K562 (cell line): ENCODE results near the gene NKIRAS1. TPM values are rescaled to one million over a fixed set of nuclear protein-coding genes. Genes with fewer than 3 reads are reported as not detected.

Experiments
- CBX1 ChIP-seq: sonication (generic); IDR thresholded peaks from 2 replicates; pipeline ENCODE4 v1.6.1; 2016; ENCODE audit warnings: antibody characterized with exemption, low read depth, mild to moderate bottlenecking
- CCAR2 ChIP-seq: fragments of 200-400 bp; formaldehyde crosslinking; IDR thresholded peaks from 2 replicates; pipeline ENCODE4 v1.6.1; 2017; ENCODE audit warnings: mild to moderate bottlenecking, low read depth, low read length
- DIDO1 ChIP-seq: fragments of 450-650 bp; IDR thresholded peaks from 2 replicates; pipeline ENCODE4 v1.6.1; 2016; ENCODE audit warnings: low read depth, missing biosample characterization, missing genetic modification characterization
- HNRNPK ChIP-seq: fragments of 200-400 bp; formaldehyde crosslinking; IDR thresholded peaks from one replicate; pipeline ENCODE4 v1.6.1; 2018; ENCODE audit warnings: mild to moderate bottlenecking, low read depth, low read length; ENCODE audit not compliant: poor library complexity, severe bottlenecking
- NONO ChIP-seq, 2 experiments: fragments of 200-400 bp in 1 of 2; fragments of 450-650 bp in 1 of 2; formaldehyde crosslinking in 1 of 2; IDR thresholded peaks; 2 replicates each; pipeline ENCODE4 v1.6.1; 2017; ENCODE audit warnings: low read depth in 2 of 2, mild to moderate bottlenecking in 2 of 2, moderate library complexity in 2 of 2, low read length in 1 of 2
- TRIM24 ChIP-seq, 2 experiments: fragments of 450-650 bp; IDR thresholded peaks; 2 replicates each; pipeline ENCODE4 v1.6.1; 2016
- ZNF431 ChIP-seq: sonication (generic); formaldehyde crosslinking; IDR thresholded peaks from 2 replicates; pipeline ENCODE4 v1.8.0; 2022; ENCODE audit warnings: mild to moderate bottlenecking, missing genetic modification reagents
- ZNF436 ChIP-seq: fragments of 250-450, 450-650 bp; sonication (Bioruptor Pico); formaldehyde crosslinking; IDR thresholded peaks from 2 replicates; pipeline ENCODE4 v1.7.0; 2020; ENCODE audit warnings: mild to moderate bottlenecking
- ZNF766 ChIP-seq: fragments of 200-800 bp; sonication (Bioruptor generic); conservative IDR thresholded peaks from 2 replicates; pipeline ENCODE4 v1.6.1; 2016; ENCODE audit warnings: missing genetic modification characterization, missing compliant biosample characterization
- polyA plus RNA-seq, 8 experiments: library from polyadenylated mRNA; depleted of rRNA in 4 of 8; stranded (reverse) in 5 of 8; unstranded in 3 of 8; fragments of >200 nt; fragmentation: Nextera tagmentation in 2 of 8; fragmentation: Illumina TruSeq in 1 of 8; extraction: Ambion mirVana in 2 of 8; extraction: Trizol in 1 of 8; gene quantifications; 2 replicates each; pipeline versions ENCODE4 v1.2.1 to v1.2.3, GENCODE V29; 2011 to 2014; ENCODE audit warnings: inconsistent platforms in 1 of 8, missing spikeins in 1 of 8
- total RNA-seq, 7 experiments: library from RNA; depleted of rRNA in 6 of 7; stranded (reverse); fragments of >200 nt in 6 of 7; fragmentation: Illumina TruSeq in 2 of 7; extraction: Trizol in 2 of 7; gene quantifications; 2 replicates each; pipeline versions ENCODE4 v1.2.1 to v1.2.3, GENCODE V29; 2011 to 2021; ENCODE audit warnings: low replicate concordance in 1 of 7
- TF ChIP-seq, protein P1 (sequence below), 2 experiments: fragments of 450-650 bp; formaldehyde crosslinking in 1 of 2; IDR thresholded peaks; 2 replicates each; pipeline versions ENCODE4 v1.4.0 to v1.6.1; 2014 to 2020; ENCODE audit warnings: mild to moderate bottlenecking in 2 of 2, borderline replicate concordance in 1 of 2, low read depth in 1 of 2
- TF ChIP-seq, protein P2 (sequence below): sonication (generic); formaldehyde crosslinking; IDR thresholded peaks from 2 replicates; pipeline ENCODE4 v1.8.0; 2022; ENCODE audit warnings: mild to moderate bottlenecking, missing genetic modification reagents, borderline replicate concordance
- TF ChIP-seq, protein P3 (sequence below): fragments of 450-650 bp; formaldehyde crosslinking; IDR thresholded peaks from 2 replicates; pipeline ENCODE4 v1.4.0; 2022; ENCODE audit warnings: mild to moderate bottlenecking, moderate library complexity
- TF ChIP-seq, protein P4 (sequence below), 2 experiments: IDR thresholded peaks; 2 replicates each; pipeline ENCODE4 v1.6.1; 2012; ENCODE audit warnings: improper control_type of control experiment in 2 of 2, low read depth in 2 of 2, low read length in 2 of 2, borderline replicate concordance in 1 of 2

NKIRAS1 gene
- total and polyA plus RNA-seq, 9 of the 15 experiments (the other 6 are each of a cell fraction or from before 2014, with no cell fraction given): 5.1 to 10.3 (median 6.3) TPM

DNA sequence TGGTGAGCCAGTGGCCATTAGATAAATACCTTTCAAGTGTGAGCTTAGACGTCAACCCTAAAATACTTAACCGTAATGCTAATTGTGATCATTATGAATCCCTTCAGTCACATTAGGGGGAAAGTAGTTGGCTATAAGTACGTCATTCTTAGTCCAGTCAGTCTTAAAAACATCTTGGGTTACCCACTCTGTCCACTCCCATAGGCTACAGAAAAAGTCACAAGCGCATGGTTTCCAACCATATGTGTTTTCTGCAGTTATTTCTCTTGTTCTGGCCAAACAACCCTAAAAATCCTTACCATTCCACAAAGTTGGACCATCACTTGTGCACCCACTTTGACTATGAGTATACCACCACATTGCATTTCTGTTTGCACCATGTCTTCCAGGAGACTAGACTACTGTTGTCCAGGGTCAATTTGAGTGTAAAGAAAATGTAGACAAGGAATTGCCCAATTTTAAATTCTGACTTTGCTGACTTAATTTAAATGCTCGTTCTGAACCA lies 3.4 kb upstream of the NKIRAS1 start (continued):
- TF ChIP-seq, protein P1, sequence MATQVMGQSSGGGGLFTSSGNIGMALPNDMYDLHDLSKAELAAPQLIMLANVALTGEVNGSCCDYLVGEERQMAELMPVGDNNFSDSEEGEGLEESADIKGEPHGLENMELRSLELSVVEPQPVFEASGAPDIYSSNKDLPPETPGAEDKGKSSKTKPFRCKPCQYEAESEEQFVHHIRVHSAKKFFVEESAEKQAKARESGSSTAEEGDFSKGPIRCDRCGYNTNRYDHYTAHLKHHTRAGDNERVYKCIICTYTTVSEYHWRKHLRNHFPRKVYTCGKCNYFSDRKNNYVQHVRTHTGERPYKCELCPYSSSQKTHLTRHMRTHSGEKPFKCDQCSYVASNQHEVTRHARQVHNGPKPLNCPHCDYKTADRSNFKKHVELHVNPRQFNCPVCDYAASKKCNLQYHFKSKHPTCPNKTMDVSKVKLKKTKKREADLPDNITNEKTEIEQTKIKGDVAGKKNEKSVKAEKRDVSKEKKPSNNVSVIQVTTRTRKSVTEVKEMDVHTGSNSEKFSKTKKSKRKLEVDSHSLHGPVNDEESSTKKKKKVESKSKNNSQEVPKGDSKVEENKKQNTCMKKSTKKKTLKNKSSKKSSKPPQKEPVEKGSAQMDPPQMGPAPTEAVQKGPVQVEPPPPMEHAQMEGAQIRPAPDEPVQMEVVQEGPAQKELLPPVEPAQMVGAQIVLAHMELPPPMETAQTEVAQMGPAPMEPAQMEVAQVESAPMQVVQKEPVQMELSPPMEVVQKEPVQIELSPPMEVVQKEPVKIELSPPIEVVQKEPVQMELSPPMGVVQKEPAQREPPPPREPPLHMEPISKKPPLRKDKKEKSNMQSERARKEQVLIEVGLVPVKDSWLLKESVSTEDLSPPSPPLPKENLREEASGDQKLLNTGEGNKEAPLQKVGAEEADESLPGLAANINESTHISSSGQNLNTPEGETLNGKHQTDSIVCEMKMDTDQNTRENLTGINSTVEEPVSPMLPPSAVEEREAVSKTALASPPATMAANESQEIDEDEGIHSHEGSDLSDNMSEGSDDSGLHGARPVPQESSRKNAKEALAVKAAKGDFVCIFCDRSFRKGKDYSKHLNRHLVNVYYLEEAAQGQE (IDR thresholded peaks at IDR 0.05; ENCODE audit: borderline replicate concordance): no peak
- TF ChIP-seq, protein P1 (CRISPR knock-in tag; IDR thresholded peaks at IDR 0.05; ENCODE audit: low read depth): no peak
- TF ChIP-seq CCAR2: no peak
- no peak for TF ChIP-seq CBX1
- no peak for TF ChIP-seq TRIM24 (IDR thresholded peaks at IDR 0.05)
- TF ChIP-seq, protein P2, sequence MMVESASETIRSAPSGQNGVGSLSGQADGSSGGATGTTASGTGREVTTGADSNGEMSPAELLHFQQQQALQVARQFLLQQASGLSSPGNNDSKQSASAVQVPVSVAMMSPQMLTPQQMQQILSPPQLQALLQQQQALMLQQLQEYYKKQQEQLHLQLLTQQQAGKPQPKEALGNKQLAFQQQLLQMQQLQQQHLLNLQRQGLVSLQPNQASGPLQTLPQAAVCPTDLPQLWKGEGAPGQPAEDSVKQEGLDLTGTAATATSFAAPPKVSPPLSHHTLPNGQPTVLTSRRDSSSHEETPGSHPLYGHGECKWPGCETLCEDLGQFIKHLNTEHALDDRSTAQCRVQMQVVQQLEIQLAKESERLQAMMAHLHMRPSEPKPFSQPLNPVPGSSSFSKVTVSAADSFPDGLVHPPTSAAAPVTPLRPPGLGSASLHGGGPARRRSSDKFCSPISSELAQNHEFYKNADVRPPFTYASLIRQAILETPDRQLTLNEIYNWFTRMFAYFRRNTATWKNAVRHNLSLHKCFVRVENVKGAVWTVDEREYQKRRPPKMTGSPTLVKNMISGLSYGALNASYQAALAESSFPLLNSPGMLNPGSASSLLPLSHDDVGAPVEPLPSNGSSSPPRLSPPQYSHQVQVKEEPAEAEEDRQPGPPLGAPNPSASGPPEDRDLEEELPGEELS: no peak
- TF ChIP-seq NONO (IDR thresholded peaks at IDR 0.05; ENCODE audit: low read depth in 2 of 2, low read length in 1 of 2): no peak
- no peak for TF ChIP-seq ZNF436
- 0 out of 2 replicates have a peak, but pooled peaks have one; percentile 37 for TF ChIP-seq ZNF431 (CRISPR knock-in tag)
- TF ChIP-seq, protein P3, sequence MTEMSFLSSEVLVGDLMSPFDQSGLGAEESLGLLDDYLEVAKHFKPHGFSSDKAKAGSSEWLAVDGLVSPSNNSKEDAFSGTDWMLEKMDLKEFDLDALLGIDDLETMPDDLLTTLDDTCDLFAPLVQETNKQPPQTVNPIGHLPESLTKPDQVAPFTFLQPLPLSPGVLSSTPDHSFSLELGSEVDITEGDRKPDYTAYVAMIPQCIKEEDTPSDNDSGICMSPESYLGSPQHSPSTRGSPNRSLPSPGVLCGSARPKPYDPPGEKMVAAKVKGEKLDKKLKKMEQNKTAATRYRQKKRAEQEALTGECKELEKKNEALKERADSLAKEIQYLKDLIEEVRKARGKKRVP (CRISPR knock-in tag): no peak
- TF ChIP-seq HNRNPK: no peak
- no peak for TF ChIP-seq DIDO1 (tag)
- TF ChIP-seq, protein P4, sequence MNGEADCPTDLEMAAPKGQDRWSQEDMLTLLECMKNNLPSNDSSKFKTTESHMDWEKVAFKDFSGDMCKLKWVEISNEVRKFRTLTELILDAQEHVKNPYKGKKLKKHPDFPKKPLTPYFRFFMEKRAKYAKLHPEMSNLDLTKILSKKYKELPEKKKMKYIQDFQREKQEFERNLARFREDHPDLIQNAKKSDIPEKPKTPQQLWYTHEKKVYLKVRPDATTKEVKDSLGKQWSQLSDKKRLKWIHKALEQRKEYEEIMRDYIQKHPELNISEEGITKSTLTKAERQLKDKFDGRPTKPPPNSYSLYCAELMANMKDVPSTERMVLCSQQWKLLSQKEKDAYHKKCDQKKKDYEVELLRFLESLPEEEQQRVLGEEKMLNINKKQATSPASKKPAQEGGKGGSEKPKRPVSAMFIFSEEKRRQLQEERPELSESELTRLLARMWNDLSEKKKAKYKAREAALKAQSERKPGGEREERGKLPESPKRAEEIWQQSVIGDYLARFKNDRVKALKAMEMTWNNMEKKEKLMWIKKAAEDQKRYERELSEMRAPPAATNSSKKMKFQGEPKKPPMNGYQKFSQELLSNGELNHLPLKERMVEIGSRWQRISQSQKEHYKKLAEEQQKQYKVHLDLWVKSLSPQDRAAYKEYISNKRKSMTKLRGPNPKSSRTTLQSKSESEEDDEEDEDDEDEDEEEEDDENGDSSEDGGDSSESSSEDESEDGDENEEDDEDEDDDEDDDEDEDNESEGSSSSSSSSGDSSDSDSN (IDR thresholded peaks at IDR 0.05; ENCODE audit: borderline replicate concordance in 1 of 2, low read depth in 2 of 2, low read length in 2 of 2): no peak
- no peak for TF ChIP-seq ZNF766 (CRISPR knock-in tag)
